Measurements from ENCODE around the gene KCTD20.

Gene KCTD20

DNA sequence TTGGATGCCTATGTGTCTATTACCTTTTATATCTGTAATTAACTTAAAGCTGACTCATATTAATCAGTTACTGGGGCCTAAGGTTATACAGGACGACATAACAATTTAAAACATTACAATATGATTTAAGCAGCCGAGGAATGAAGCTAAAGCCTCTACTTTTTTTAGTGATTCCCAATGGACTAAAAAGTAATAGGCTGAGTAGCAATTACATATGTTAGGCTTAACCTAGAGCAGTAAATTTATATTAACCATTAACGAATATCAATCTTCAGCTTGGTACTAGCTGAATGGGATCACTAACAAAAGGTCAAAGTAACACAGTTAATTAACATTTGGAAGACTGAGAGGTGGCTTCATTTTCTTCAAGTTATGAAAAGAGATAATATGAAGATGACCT lies 61.4 kb downstream of the KCTD20 start:
- Mint-ChIP-seq H3K27ac (peak overlapping the region in 2 of 3 experiments; percentile 58 to 72), H3K27me3 (ENCODE audit: low read depth) (no peaks in the 10 kb centered on the region), H3K36me3 (ENCODE audit: low read depth) (peaks cover 54% of the 10 kb centered on the region), H3K9me3 (no peaks in the 10 kb centered on the region), H3K4me1 (no peaks in the 10 kb centered on the region), H3K4me3 (no peak overlapping the region)
- TF ChIP-seq, protein P1, sequence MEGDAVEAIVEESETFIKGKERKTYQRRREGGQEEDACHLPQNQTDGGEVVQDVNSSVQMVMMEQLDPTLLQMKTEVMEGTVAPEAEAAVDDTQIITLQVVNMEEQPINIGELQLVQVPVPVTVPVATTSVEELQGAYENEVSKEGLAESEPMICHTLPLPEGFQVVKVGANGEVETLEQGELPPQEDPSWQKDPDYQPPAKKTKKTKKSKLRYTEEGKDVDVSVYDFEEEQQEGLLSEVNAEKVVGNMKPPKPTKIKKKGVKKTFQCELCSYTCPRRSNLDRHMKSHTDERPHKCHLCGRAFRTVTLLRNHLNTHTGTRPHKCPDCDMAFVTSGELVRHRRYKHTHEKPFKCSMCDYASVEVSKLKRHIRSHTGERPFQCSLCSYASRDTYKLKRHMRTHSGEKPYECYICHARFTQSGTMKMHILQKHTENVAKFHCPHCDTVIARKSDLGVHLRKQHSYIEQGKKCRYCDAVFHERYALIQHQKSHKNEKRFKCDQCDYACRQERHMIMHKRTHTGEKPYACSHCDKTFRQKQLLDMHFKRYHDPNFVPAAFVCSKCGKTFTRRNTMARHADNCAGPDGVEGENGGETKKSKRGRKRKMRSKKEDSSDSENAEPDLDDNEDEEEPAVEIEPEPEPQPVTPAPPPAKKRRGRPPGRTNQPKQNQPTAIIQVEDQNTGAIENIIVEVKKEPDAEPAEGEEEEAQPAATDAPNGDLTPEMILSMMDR (IDR thresholded peaks at IDR 0.05; ENCODE audit: unreplicated experiment in 3 of 3): no peak

DNA sequence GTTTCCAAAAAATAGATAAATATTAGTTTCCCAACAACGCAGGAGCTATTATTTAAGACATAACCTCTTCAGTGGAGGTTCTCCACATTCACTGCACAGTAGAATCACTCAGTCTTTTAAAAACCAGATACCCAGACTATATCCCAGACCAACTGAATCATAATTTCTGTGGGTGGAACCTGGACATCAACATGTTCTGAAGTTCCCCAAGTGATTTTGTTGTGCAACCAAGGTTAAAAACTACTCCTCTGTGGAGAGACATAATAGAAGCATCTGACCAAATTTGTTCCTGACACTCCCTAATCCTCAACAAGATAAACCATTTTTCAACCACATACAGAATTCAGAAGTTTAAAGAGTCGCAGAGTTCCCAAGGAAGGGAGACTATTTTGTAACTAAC lies 62.2 kb downstream of the KCTD20 start:
- Mint-ChIP-seq H3K9me3 (no peaks in the 10 kb centered on the region), H3K4me1 (no peaks in the 10 kb centered on the region), H3K27ac (peak overlapping the region in 1 of 3 experiments; percentile 34), H3K4me3 (no peak overlapping the region), H3K27me3 (ENCODE audit: low read depth) (no peaks in the 10 kb centered on the region), H3K36me3 (ENCODE audit: low read depth) (peaks cover 54% of the 10 kb centered on the region)
- TF ChIP-seq, protein P1 (IDR thresholded peaks at IDR 0.05; ENCODE audit: unreplicated experiment in 3 of 3): no peak

DNA sequence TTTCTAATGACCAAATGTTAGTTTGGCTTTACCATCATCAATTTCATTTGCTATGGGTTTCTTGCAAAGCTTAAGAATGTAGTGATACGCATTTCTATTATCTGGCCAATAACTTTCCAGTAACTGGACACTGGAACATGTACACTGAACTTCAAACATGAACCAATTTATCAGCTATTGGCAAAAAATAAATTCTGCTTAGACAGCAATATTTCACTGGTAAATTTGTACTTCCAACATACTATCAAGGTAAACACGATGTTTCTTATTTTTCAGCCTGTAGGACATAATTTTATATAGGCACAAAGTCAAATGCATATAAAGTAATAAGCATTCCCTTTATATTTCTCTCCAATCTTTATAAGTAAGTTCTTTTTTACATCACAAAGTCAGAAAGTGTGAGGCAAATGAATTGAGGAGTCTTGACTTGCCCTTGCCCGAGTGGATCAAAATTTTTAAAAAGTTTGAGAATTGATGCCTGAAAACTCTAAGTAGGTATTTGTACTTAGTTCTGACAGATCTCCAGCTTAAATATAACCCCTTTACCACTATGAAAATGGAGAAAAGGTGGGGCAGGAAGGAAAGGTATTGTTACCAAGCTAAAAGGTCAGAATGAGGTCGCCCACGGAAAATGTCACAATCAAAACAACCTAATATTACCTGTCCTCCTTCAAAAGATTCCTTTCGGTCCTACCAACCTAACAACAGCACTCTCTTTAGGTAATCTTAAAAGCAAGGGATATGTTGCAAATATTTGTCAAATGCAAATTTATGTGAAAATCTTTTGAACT lies 63.1 kb downstream of the KCTD20 start:
- H3K9me3 Mint-ChIP-seq: no peaks in the 10 kb centered on the region
- H3K36me3 Mint-ChIP-seq (ENCODE audit: low read depth): peaks cover 63% of the 10 kb centered on the region
- no peaks in the 10 kb centered on the region for H3K27me3 Mint-ChIP-seq (ENCODE audit: low read depth)
- peak overlapping the region in 1 of 3 experiments; percentile 49 for H3K27ac Mint-ChIP-seq
- TF ChIP-seq, protein P1 (IDR thresholded peaks at IDR 0.05; ENCODE audit: unreplicated experiment in 3 of 3): no peak
- no peaks in the 10 kb centered on the region for H3K4me1 Mint-ChIP-seq
- no peak overlapping the region for H3K4me3 Mint-ChIP-seq

DNA sequence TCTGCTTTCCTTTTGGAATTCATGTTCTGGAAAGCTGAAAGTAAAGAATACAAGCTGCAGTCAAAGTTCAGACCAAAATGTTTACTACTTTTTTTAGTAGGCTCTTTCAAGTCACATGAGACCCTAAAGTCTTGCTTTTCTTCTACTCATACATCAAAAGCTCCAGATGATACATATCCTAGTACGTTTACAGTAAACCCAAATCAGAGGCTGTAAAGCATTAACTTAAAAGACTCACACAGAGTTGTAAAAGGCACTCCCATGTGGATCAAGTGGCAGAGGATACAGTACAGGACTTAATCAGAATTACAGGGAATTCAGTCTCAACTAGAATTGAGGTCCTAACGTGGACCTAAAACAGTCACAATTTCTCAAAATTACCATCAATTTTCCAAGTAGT lies 63.8 kb downstream of the KCTD20 start:
- Mint-ChIP-seq H3K27me3 (ENCODE audit: low read depth) (no peaks in the 10 kb centered on the region), H3K9me3 (no peaks in the 10 kb centered on the region), H3K4me3 (no peak overlapping the region), H3K36me3 (ENCODE audit: low read depth) (peaks cover 66% of the 10 kb centered on the region), H3K4me1 (no peaks in the 10 kb centered on the region), H3K27ac (peak overlapping the region in 1 of 3 experiments; percentile 49)
- TF ChIP-seq, protein P1 (IDR thresholded peaks at IDR 0.05; ENCODE audit: unreplicated experiment in 3 of 3): no peak

DNA sequence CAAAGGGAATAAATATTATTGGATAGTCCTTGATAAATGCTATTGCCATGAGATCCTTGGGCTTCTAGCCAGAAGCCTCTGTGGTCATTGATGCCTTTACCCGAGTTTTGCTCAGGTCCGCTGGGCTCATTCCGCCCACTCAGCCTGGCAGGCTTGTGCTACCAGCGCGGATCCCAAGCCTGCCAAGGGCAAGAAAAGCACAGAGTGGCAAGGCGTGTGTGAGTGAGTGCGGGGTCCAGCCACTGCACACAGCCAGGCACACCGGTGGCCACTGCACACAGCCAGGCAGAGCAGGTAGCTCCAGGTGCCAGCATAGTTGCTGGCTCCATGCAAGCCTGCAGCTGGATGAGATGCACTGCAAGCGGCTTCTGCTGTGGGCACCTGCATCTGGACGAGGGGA lies 65.7 kb downstream of the KCTD20 start:
- no peaks in the 10 kb centered on the region for H3K27me3 Mint-ChIP-seq (ENCODE audit: low read depth)
- H3K4me3 Mint-ChIP-seq: no peak overlapping the region
- H3K27ac Mint-ChIP-seq: no peak overlapping the region
- no peaks in the 10 kb centered on the region for H3K4me1 Mint-ChIP-seq
- no peaks in the 10 kb centered on the region for H3K9me3 Mint-ChIP-seq
- H3K36me3 Mint-ChIP-seq (ENCODE audit: low read depth): peaks cover 68% of the 10 kb centered on the region
- TF ChIP-seq, protein P1 (IDR thresholded peaks at IDR 0.05; ENCODE audit: unreplicated experiment in 3 of 3): no peak

DNA sequence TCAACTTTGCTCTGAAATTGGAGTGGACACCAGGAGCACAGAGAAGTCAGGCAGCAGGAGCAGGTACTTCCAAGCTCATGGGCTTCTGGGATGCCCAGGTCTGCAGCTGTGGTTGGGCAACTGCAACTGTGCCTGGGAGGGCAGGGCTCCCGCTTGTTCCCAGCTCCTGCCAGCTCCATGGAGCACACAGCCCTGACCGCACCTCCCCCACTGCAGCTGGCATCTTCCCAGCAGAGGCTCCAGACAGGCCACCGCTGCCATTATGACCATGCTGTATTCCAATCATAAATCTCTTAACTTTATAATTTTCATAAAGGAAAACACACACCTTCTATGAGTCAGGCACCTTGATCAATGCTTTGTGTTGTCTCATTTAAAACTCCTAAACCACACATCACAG lies 67.6 kb downstream of the KCTD20 start:
- H3K9me3 Mint-ChIP-seq: no peaks in the 10 kb centered on the region
- H3K4me3 Mint-ChIP-seq: no peak overlapping the region
- H3K27ac Mint-ChIP-seq: no peak overlapping the region

More for the DNA sequence above, 67.6 kb downstream of the KCTD20 start:
- H3K36me3 Mint-ChIP-seq (ENCODE audit: low read depth): peaks cover 71% of the 10 kb centered on the region
- TF ChIP-seq, protein P1 (IDR thresholded peaks at IDR 0.05; ENCODE audit: unreplicated experiment in 3 of 3): no peak
- H3K27me3 Mint-ChIP-seq (ENCODE audit: low read depth): no peaks in the 10 kb centered on the region
- no peaks in the 10 kb centered on the region for H3K4me1 Mint-ChIP-seq
